ENCODE measurements around the gene ZGPAT.
A peak's percentile ranks its signal among the peaks of the same experiment; 100 is the strongest.

The ZGPAT gene

GRCh38 chr20:63746751-63747315, 39.0 kb downstream of the ZGPAT start:
- Mint-ChIP-seq H3K4me3 (no peak overlapping the region), H3K27ac (no peak overlapping the region), H3K36me3 (peaks cover 13% of the 10 kb centered on the region), H3K9me3 (no peaks in the 10 kb centered on the region), H3K4me1 (peaks cover 19% of the 10 kb centered on the region)
- DNase-seq (ENCODE audit: low spot score in 2 of 2) = no peak
- no peak for ATAC-seq

DNA sequence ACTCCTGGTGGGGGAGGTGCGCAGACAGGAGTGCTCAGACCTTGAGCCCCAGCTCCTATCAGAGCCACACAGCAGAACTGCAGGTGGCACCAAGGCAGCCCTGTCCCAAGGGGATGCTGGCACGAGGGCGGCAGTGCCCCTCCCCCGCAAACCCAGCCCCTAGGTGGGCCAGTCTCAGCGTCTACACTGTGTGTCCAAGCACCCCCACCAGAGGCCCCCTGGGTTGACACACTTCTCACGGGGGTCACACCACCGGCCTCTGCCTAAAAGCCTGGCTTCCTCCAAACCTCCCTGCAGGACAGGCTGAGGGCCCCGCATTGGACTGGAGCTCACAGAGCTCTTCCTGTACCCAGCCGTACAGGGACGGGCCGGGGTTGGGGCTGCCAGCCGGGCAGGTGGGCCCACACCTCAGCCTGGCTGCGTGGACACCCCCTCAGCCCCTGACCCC, 39.8 kb downstream of the ZGPAT start:
- ATAC-seq (no peak), DNase-seq (ENCODE audit: low spot score in 2 of 2) (no peak)
- H3K27ac Mint-ChIP-seq = no peak overlapping the region
- H3K4me3 Mint-ChIP-seq = no peak overlapping the region
- H3K36me3 Mint-ChIP-seq = peaks cover 10% of the 10 kb centered on the region
- H3K4me1 Mint-ChIP-seq = peaks cover 22% of the 10 kb centered on the region
- no peaks in the 10 kb centered on the region for H3K9me3 Mint-ChIP-seq

DNA sequence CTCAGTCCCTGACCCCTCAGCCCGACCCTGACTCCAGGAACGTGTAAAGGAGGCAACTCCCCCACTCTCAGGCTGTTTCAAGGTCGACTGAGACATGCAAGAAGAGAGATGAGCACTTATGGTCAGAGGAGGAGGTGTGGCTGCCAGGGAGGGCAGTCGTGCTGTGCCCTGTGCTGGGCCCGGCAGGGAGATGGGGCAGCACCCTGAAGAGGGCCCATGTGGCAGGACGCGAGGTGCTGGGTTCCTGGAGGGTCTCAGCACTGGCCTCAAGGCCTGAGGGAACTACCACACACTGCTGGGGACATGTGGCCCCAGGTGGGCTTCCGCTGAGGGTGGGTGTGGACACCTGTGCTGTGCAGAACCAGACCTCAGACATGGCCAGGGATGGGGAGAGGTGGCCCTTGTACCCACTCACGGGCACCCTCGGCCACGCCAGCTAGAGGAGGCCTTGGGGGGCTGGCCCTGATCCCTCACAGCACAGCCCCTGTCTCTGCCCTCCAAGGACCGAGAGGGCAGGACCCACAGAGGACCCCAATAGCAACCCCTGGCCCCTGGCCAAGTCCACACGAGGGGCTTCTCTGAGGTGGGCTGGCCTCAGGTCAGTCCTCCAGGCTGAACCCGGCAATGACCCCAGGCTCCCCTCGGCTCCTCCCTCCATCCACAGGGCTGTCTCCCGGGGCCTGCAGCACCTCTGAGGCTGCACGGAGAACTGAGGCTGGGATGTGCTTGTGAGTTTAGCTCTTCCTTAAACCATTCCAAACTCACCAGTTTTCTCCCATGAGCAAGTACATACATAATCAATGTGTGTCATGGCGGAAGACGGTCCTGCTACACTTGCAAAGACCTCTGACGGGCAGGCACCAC, 40.5 kb downstream of the ZGPAT start:
- H3K9me3 Mint-ChIP-seq = no peaks in the 10 kb centered on the region
- peaks cover 7% of the 10 kb centered on the region for H3K36me3 Mint-ChIP-seq
- no peak overlapping the region for H3K4me3 Mint-ChIP-seq
- peaks cover 22% of the 10 kb centered on the region for H3K4me1 Mint-ChIP-seq
- ATAC-seq = no peak
- H3K27ac Mint-ChIP-seq = peak overlapping the region; percentile 86
- DNase-seq (ENCODE audit: low spot score in 2 of 2) = no peak

DNA sequence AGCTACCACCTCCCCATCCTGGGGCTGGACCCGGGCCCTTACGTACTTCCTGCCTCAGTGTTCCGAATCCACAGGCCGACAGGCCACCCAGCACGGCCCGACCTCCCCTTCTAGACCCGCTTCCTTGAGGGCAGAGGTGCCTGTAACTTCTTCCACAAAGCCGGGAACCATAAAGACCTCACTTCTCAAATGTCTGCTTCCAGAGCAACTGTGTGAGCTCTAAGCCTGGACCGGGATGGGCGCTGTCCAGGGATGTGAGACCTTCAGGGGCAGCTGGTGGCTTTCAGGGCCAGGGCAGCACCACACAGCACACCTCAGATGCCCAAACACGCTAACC, 41.1 kb downstream of the ZGPAT start:
- ATAC-seq = no peak
- no peak for DNase-seq (ENCODE audit: low spot score in 2 of 2)
- Mint-ChIP-seq H3K9me3 (no peaks in the 10 kb centered on the region), H3K4me3 (no peak overlapping the region), H3K27ac (peak overlapping the region; percentile 86), H3K36me3 (peaks cover 1% of the 10 kb centered on the region), H3K4me1 (peaks cover 22% of the 10 kb centered on the region)

GRCh38 chr20:63749597-63750508, 42.0 kb downstream of the ZGPAT start:
- Mint-ChIP-seq H3K9me3 (no peaks in the 10 kb centered on the region), H3K27ac (peak overlapping the region; percentile 86), H3K4me1 (peaks cover 22% of the 10 kb centered on the region)

DNA sequence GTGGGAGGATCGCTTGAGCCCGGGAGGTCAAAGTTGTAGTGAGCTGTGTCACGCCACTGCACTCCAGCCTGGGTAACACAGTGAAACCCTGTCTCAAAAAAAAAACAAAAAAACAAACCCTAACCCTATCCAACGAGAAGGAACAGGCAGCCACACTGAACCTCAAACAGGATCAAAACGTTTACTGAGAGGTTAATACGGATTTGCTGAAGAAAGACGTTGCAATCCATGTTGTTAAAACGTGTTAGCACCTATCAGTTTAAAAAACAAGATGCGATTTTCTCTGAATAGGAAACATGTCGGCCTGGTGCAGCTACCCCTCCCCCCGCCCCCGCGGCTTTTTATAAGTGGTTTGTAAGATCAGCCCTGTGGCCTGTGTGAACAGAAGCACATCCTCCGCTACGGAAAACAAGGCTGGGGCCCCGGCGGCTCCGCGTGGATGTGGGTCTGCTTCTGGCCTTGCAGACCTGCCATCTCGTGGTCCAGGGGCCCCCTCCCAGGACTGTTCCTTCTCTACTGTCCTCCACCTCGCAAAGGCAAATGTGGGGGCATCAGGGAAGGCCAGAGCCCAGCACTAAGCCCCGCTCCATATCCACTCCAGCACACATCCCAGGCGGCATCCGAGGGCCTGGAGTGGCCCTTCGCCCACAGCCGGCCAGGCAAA, 43.1 kb downstream of the ZGPAT start:
- ATAC-seq = peak; percentile 80
- H3K9me3 Mint-ChIP-seq = no peaks in the 10 kb centered on the region
- H3K36me3 Mint-ChIP-seq = no peaks in the 10 kb centered on the region
- peak overlapping the region; percentile 62 for H3K4me3 Mint-ChIP-seq
- H3K4me1 Mint-ChIP-seq = peaks cover 26% of the 10 kb centered on the region
- DNase-seq (ENCODE audit: low spot score in 2 of 2) = peak in 1 of 2 donors; percentile 73
- peak overlapping the region; percentile 83 for H3K27ac Mint-ChIP-seq

More at GRCh38 chr20:63749597-63750508, 42.0 kb downstream of the ZGPAT start:
- no peak for DNase-seq (ENCODE audit: low spot score in 2 of 2)
- H3K36me3 Mint-ChIP-seq = no peaks in the 10 kb centered on the region
- no peak for ATAC-seq
- no peak overlapping the region for H3K4me3 Mint-ChIP-seq

DNA sequence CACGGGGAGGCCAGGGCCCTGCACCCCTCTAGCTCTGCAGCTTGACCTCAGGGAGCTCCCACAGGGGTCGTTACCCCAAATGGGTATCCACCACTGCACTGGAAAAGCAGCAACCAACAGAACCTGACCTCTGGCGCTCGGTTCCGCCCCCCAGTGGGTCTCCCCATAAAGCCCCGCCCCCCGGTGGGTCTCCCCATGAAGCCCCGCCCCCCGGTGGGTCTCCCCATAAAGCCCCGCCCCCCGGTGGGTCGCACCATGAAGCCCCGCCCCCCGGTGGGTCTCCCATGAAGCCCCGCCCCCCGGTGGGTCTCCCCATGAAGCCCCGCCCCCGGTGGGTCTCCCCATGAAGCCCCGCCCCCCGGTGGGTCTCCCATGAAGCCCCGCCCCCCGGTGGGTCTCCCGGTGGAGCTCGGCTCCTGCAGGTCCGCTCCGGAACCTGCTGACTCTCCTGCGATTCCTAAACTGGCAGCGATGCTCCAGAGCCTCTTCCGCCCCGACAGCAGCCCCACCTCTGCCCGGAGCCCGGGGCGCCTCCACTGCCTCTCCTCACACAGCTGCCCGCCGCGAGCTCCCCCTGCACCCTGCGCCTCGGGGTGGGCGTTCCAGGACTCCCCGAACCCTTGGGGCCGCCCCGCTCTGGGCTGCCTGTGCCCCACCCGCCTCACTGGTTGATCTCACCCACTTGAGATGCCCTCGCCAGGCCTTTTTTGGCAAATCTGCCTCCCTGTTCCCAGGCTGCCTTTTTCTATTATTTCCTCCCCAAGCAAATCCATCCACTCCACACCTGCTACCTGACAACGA, 43.8 kb downstream of the ZGPAT start:
- DNase-seq (ENCODE audit: low spot score in 2 of 2) (no peak), ATAC-seq (no peak)
- H3K36me3 Mint-ChIP-seq = peaks cover 3% of the 10 kb centered on the region
- peaks cover 34% of the 10 kb centered on the region for H3K4me1 Mint-ChIP-seq
- peak overlapping the region; percentile 83 for H3K27ac Mint-ChIP-seq
- H3K4me3 Mint-ChIP-seq = peak overlapping the region; percentile 62
- H3K9me3 Mint-ChIP-seq = no peaks in the 10 kb centered on the region

- H3K36me3 Mint-ChIP-seq = peaks cover 5% of the 10 kb centered on the region
- H3K27ac Mint-ChIP-seq = no peak overlapping the region
- peak overlapping the region; percentile 62 for H3K4me3 Mint-ChIP-seq
- H3K4me1 Mint-ChIP-seq = peaks cover 42% of the 10 kb centered on the region
- H3K9me3 Mint-ChIP-seq = no peaks in the 10 kb centered on the region
- DNase-seq (ENCODE audit: low spot score in 2 of 2) = no peak
- ATAC-seq = no peak
These were observed 44.7 kb downstream of the ZGPAT start for GRCh38 chr20:63752411-63753101.

- H3K9me3 Mint-ChIP-seq = no peaks in the 10 kb centered on the region
- no peak for ATAC-seq
- H3K36me3 Mint-ChIP-seq = peaks cover 5% of the 10 kb centered on the region
- H3K27ac Mint-ChIP-seq = no peak overlapping the region
- DNase-seq (ENCODE audit: low spot score in 2 of 2) = no peak
- H3K4me3 Mint-ChIP-seq = no peak overlapping the region
- H3K4me1 Mint-ChIP-seq = peaks cover 47% of the 10 kb centered on the region
These were observed 45.5 kb downstream of the ZGPAT start for GRCh38 chr20:63753381-63753780.

DNA sequence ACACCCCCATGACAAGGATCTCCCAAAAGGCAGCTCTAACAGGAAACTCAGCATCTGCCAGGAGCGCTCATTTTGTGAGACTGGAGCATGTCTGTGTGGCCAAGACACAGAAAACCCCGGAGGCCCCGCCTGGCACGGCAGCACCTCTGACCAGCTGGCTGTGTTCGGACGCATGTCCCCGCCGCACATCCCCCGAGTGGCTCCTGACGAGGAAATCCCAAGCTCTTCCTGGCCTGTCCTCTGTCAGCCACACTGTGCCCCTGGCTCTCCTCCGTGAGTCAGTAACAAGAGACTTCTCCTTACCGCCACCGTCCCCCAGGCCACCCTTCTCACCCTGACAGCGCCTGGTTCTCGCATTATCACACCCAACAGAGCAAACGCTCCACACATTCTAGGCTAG, 46.2 kb downstream of the ZGPAT start:
- peaks cover 49% of the 10 kb centered on the region for H3K4me1 Mint-ChIP-seq
- DNase-seq (ENCODE audit: low spot score in 2 of 2) (no peak), ATAC-seq (no peak)
- no peak overlapping the region for H3K27ac Mint-ChIP-seq
- no peak overlapping the region for H3K4me3 Mint-ChIP-seq
- H3K9me3 Mint-ChIP-seq = no peaks in the 10 kb centered on the region
- peaks cover 5% of the 10 kb centered on the region for H3K36me3 Mint-ChIP-seq

GRCh38 chr20:63755933-63756647, 48.3 kb downstream of the ZGPAT start:
- Mint-ChIP-seq H3K27ac (peak overlapping the region; percentile 52), H3K9me3 (no peaks in the 10 kb centered on the region), H3K4me3 (no peak overlapping the region), H3K4me1 (peaks cover 37% of the 10 kb centered on the region), H3K36me3 (peaks cover 5% of the 10 kb centered on the region)
- DNase-seq (ENCODE audit: low spot score in 2 of 2) (no peak), ATAC-seq (no peak)

DNA sequence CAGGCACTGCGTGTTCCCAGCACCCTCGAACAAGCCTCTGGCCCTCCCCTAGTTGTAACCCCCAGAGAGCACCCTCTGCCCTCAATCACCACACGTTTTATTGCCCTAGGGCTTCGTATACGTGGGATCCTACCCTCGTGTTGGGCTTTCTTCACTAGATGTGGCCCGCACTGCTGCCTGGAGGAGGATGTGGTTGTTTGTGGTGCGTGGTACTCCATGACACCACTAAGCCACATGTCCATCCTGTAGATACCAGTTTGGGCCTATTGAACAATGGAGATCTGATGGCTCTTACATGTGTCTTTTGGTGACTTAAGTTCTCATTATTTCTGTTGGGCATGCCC, 48.8 kb downstream of the ZGPAT start:
- peaks cover 32% of the 10 kb centered on the region for H3K4me1 Mint-ChIP-seq
- no peak for DNase-seq (ENCODE audit: low spot score in 2 of 2)
- peaks cover 5% of the 10 kb centered on the region for H3K36me3 Mint-ChIP-seq
- H3K9me3 Mint-ChIP-seq = no peaks in the 10 kb centered on the region
- peak; percentile 82 for ATAC-seq
- H3K4me3 Mint-ChIP-seq = no peak overlapping the region
- H3K27ac Mint-ChIP-seq = peak overlapping the region; percentile 52

DNA sequence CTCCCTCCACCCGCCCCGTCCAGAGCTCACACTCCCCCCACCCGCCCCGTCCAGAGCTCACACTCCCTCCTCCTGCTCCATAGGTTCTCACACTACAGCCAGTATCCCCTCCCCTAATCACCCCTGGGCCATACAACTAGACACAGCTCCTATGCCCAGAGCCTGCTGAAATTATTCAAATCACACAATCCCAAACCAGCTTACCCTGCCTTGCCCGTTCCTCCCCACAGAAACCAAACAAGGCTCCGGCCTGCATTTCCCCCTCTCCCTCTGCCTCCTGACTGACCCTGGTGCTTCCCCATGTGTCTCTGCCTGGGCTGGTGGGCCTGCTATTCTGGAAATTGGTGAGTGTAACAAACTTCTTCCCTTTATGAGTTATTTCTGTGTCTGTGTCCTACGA, 50.3 kb downstream of the ZGPAT start:
- Mint-ChIP-seq H3K4me3 (no peak overlapping the region), H3K27ac (peak overlapping the region; percentile 63), H3K4me1 (peaks cover 27% of the 10 kb centered on the region), H3K36me3 (peaks cover 5% of the 10 kb centered on the region), H3K9me3 (no peaks in the 10 kb centered on the region)
- ATAC-seq (no peak), DNase-seq (ENCODE audit: low spot score in 2 of 2) (no peak)
